ENCODE results near the gene PIRT.
A peak's percentile ranks its signal among the peaks of the same experiment; 100 is the strongest.
"Not testable (repeated sequence)": the region's sequence is repeated elsewhere in the genome, so short reads cannot be mapped to it uniquely, and the experiment has no call there.

Gene PIRT

DNA sequence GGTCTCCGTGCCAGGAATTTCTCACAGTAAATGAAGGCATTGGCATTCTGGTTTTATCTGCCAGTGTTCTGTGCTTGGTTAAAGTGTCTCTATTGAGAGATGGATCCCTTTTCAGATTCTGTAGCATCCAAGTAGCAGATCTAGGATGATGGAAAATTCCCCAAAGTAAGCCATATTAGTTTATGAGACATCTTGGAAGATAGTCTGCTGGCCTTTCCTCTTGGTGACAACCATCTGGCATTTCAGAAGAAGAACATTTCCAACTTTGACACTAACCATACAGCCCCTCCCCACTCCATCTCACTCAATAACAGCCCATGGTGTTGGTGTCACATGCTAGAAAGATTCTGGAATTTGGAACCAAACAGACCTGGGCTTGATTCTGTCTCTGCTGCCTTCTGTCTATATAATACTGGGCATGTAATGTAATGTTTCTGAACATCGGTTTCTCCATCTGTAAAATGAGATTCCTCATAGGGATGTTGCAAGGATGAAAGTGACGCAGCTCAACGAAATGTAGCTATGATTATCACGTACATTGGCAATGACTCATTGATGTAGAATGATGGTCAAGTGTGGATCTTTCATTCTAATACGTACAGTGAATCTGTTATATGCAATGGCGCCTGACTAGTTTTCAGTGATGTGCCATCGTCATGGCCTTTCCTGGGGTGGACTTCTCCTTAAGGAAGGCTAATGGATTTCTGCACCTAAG, 32.6 kb upstream of the PIRT start:
- Mint-ChIP-seq H3K36me3 (ENCODE audit: low read depth) (no peaks in the 10 kb centered on the region), H3K4me1 (no peaks in the 10 kb centered on the region), H3K27me3 (ENCODE audit: low read depth, poor library complexity) (peaks cover 23% of the 10 kb centered on the region), H3K27ac (no peak overlapping the region), H3K4me3 (no peak overlapping the region), H3K9me3 (peaks cover 19% of the 10 kb centered on the region)
- no peak for DNase-seq
- TF ChIP-seq, protein P1, sequence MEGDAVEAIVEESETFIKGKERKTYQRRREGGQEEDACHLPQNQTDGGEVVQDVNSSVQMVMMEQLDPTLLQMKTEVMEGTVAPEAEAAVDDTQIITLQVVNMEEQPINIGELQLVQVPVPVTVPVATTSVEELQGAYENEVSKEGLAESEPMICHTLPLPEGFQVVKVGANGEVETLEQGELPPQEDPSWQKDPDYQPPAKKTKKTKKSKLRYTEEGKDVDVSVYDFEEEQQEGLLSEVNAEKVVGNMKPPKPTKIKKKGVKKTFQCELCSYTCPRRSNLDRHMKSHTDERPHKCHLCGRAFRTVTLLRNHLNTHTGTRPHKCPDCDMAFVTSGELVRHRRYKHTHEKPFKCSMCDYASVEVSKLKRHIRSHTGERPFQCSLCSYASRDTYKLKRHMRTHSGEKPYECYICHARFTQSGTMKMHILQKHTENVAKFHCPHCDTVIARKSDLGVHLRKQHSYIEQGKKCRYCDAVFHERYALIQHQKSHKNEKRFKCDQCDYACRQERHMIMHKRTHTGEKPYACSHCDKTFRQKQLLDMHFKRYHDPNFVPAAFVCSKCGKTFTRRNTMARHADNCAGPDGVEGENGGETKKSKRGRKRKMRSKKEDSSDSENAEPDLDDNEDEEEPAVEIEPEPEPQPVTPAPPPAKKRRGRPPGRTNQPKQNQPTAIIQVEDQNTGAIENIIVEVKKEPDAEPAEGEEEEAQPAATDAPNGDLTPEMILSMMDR (IDR thresholded peaks at IDR 0.05) = no peak

DNA sequence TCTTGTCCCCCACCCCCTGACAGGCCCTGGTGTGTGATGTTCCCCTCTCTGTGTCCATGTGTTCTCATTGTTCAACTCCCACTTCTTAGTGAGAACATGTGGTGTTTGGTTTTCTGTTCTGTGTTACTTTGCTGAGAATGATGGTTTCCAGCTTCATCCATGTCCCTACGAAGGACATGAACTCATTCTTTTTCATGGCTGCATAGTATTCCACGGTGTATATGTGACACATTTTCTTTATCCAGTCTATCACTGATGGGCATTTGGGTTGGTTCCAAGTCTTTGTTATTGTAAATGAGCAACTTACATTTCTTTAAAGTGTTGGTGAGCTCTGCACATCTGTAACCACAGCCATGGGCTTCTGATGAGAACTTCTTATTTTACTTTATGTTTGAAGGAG, 30.9 kb upstream of the PIRT start:
- not testable (repeated sequence) for DNase-seq; H3K36me3 Mint-ChIP-seq (ENCODE audit: low read depth); H3K4me3 Mint-ChIP-seq; H3K27ac Mint-ChIP-seq; H3K4me1 Mint-ChIP-seq
- Mint-ChIP-seq H3K9me3 (peaks cover 19% of the 10 kb centered on the region), H3K27me3 (ENCODE audit: low read depth, poor library complexity) (peaks cover 32% of the 10 kb centered on the region)

DNA sequence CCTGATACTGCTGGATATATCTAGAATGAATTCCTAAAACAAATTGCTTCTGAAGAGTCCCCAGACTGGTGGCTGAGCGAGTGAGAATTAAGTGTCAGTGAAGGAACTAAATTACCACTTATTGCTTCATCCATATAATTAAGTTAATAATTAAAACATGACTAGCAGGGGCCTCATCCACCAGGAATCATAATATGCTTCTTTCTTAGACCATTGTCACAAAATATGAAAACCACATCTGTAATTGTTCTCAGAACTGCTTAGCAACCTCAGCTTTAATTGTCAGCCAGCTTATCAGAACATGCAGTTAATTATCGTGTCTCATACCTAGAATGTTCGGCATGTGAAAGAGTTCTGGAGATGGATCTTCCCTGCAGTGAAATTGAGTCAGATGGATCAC, 21.2 kb upstream of the PIRT start:
- DNase-seq = no peak

DNA sequence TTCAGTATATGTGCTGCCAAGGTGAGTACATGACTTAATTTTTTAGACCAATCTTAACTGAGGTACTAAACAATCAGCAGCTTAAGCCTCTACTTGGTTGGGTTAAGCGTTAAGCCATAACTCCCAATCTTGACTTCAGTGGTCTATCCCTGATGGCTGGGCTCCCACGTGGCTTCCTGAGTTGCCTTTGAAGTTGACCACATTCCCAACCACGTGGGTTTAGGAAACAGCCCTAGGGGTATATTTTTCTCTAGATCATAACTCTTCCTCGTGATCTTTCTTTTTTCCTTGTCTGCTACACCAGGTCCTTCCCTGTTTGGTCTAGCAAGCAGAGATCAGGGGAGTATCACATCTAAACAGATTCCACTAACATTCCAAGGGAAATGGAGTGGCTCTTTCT, 20.1 kb upstream of the PIRT start:
- DNase-seq = no peak
- H3K27ac Mint-ChIP-seq = no peak overlapping the region
- H3K36me3 Mint-ChIP-seq (ENCODE audit: low read depth) = no peaks in the 10 kb centered on the region
- TF ChIP-seq, protein P1 (IDR thresholded peaks at IDR 0.05) = no peak
- H3K27me3 Mint-ChIP-seq (ENCODE audit: low read depth, poor library complexity) = peaks cover 21% of the 10 kb centered on the region
- no peaks in the 10 kb centered on the region for H3K9me3 Mint-ChIP-seq
- no peaks in the 10 kb centered on the region for H3K4me1 Mint-ChIP-seq
- no peak overlapping the region for H3K4me3 Mint-ChIP-seq

More for the DNA sequence above, 21.2 kb upstream of the PIRT start:
- H3K4me3 Mint-ChIP-seq = no peak overlapping the region
- no peaks in the 10 kb centered on the region for H3K9me3 Mint-ChIP-seq
- H3K27me3 Mint-ChIP-seq (ENCODE audit: low read depth, poor library complexity) = peaks cover 31% of the 10 kb centered on the region
- no peaks in the 10 kb centered on the region for H3K4me1 Mint-ChIP-seq
- H3K27ac Mint-ChIP-seq = no peak overlapping the region
- H3K36me3 Mint-ChIP-seq (ENCODE audit: low read depth) = no peaks in the 10 kb centered on the region
- TF ChIP-seq, protein P1 (IDR thresholded peaks at IDR 0.05) = no peak

DNA sequence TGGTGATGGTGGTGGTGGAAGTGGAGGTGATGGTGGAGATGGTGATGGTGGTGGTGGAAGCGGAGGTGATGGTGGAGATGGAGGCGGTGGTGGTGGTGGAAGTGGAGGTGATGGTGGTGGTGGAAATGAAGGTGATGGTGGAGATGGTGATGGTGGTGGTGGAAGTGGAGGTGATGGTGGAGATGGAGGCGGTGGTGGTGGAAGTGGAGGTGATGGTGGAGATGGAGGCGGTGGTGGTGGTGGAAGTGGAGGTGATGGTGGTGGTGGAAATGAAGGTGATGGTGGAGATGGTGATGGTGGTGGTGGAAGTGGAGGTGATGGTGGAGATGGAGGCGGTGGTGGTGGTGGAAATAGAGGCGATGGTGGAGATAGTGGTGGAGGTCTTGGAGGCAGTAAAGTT, 8.7 kb upstream of the PIRT start:
- H3K4me1 Mint-ChIP-seq = peaks cover 19% of the 10 kb centered on the region
- not testable (repeated sequence) for H3K36me3 Mint-ChIP-seq (ENCODE audit: low read depth); DNase-seq; H3K4me3 Mint-ChIP-seq; H3K27ac Mint-ChIP-seq
- H3K9me3 Mint-ChIP-seq = peaks cover 27% of the 10 kb centered on the region
- H3K27me3 Mint-ChIP-seq (ENCODE audit: low read depth, poor library complexity) = peaks cover 40% of the 10 kb centered on the region

DNA sequence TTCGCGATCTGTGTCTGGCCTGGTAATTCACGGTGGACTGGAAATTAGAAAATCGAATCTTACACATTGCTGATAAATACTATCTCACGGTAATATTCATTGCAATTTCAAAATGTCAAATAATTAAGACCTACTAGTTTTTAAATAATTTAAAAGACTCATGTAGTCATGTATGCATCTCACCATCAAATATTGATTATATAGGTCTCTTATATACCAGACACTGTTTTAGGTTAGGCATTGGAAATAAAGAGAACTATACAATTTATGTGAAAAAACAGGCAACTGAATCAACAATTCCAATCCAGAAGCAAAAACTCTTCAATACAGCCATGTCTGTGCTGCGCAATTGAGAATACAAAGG, 7.5 kb upstream of the PIRT start:
- no peak for DNase-seq
- Mint-ChIP-seq H3K4me3 (peak overlapping the region; percentile 86), H3K27me3 (ENCODE audit: low read depth, poor library complexity) (peaks cover 36% of the 10 kb centered on the region), H3K4me1 (peaks cover 19% of the 10 kb centered on the region), H3K36me3 (ENCODE audit: low read depth) (no peaks in the 10 kb centered on the region), H3K27ac (no peak overlapping the region), H3K9me3 (peaks cover 18% of the 10 kb centered on the region)
- TF ChIP-seq, protein P1 (IDR thresholded peaks at IDR 0.05) = peak; percentile 22
